Measurements from ENCODE around the gene TMTC2.

TMTC2 gene

DNA sequence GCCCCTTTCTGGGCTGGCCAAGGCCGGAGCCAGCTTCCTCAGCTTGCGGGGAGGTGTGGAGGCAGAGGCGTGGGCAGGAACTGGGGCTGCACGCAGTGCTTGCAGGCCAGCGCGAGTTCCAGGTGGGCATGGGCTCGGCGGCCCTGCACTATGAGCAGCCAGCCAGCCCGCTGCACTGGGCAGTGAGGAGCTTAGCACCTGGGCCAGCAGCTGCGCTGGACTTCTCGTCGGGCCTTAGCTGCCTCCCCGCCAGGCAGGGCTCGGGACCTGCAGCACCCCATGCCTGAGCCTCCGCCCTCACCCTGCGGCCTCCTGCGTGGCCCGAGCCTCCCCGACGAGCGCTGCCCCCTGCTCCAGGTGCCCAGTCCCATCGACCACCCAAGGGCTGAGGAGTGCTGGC lies 42.0 kb downstream of the TMTC2 start:
- Histone ChIP-seq H3K9me3 (ENCODE audit: severe bottlenecking) (no peaks in the 10 kb centered on the region), H3K36me3 (no peaks in the 10 kb centered on the region), H3K27me3 (ENCODE audit: insufficient read depth, low read depth, severe bottlenecking) (no peaks in the 10 kb centered on the region), H3K4me3 (ENCODE audit: low read depth, low read length) (no peak overlapping the region), H3K27ac (no peak overlapping the region)
- no peak for DNase-seq
- no peak for TF ChIP-seq CTCF (IDR thresholded peaks at IDR 0.05; ENCODE audit: low read depth, low read length)

DNA sequence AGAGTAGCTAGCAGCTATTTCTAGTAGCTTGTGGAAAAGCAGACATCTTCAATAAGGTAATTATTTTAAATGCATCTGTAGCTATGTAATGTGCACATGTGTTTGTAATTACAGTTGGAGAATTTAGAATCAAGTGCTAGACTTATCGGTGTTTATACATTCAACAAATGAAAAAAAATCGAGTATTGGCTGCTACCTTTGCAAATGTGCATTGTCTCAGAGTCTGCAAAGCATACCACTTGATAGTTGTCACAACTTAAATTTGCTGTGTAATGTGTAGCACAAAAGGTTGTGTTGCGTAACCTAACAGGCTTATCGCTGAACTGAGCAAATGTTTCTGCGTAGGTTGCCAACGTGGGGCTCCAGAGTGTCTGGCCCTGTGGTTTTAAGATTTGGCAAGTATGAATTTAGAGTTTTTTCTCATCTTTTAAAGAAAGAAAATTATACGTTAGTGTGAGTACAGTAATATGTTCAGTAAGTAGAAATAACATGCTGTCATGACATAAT lies 44.3 kb downstream of the TMTC2 start:
- no peaks in the 10 kb centered on the region for H3K36me3 ChIP-seq
- no peak for DNase-seq
- no peak for TF ChIP-seq CTCF (IDR thresholded peaks at IDR 0.05; ENCODE audit: low read depth, low read length)
- no peaks in the 10 kb centered on the region for H3K9me3 ChIP-seq (ENCODE audit: severe bottlenecking)
- no peak overlapping the region for H3K4me3 ChIP-seq (ENCODE audit: low read depth, low read length)
- no peaks in the 10 kb centered on the region for H3K27me3 ChIP-seq (ENCODE audit: insufficient read depth, low read depth, severe bottlenecking)
- no peak overlapping the region for H3K27ac ChIP-seq

- Histone ChIP-seq H3K27ac (no peak overlapping the region), H3K4me3 (ENCODE audit: low read depth, low read length) (no peak overlapping the region), H3K36me3 (no peaks in the 10 kb centered on the region), H3K27me3 (ENCODE audit: insufficient read depth, low read depth, severe bottlenecking) (no peaks in the 10 kb centered on the region), H3K9me3 (ENCODE audit: severe bottlenecking) (no peaks in the 10 kb centered on the region)
- DNase-seq, result no peak
- TF ChIP-seq CTCF (IDR thresholded peaks at IDR 0.05; ENCODE audit: low read depth, low read length), result no peak
Measured at GRCh38 chr12:82740129-82741000, 53.7 kb downstream of the TMTC2 start.

GRCh38 chr12:82745063-82745674 lies 58.5 kb downstream of the TMTC2 start:
- Histone ChIP-seq H3K27me3 (ENCODE audit: insufficient read depth, low read depth, severe bottlenecking) (no peaks in the 10 kb centered on the region), H3K9me3 (ENCODE audit: severe bottlenecking) (no peaks in the 10 kb centered on the region), H3K4me3 (ENCODE audit: low read depth, low read length) (no peak overlapping the region), H3K36me3 (no peaks in the 10 kb centered on the region), H3K27ac (no peak overlapping the region)
- TF ChIP-seq CTCF (IDR thresholded peaks at IDR 0.05; ENCODE audit: low read depth, low read length), result no peak
- no peak for DNase-seq

GRCh38 chr12:82745807-82746206 lies 59.1 kb downstream of the TMTC2 start:
- no peak for DNase-seq
- no peak overlapping the region for H3K27ac ChIP-seq
- H3K4me3 ChIP-seq (ENCODE audit: low read depth, low read length), result no peak overlapping the region
- no peaks in the 10 kb centered on the region for H3K9me3 ChIP-seq (ENCODE audit: severe bottlenecking)
- TF ChIP-seq CTCF (IDR thresholded peaks at IDR 0.05; ENCODE audit: low read depth, low read length), result no peak
- no peaks in the 10 kb centered on the region for H3K36me3 ChIP-seq
- H3K27me3 ChIP-seq (ENCODE audit: insufficient read depth, low read depth, severe bottlenecking), result no peaks in the 10 kb centered on the region

Data from WERI-Rb-1 (cell line).